ENCODE results near the gene NR2C2. TPM values are rescaled to one million over a fixed set of nuclear protein-coding genes. Genes with fewer than 3 reads are reported as not detected.
"Not testable (repeated sequence)": the region's sequence is repeated elsewhere in the genome, so short reads cannot be mapped to it uniquely, and the experiment has no call there.

NR2C2 gene
- total RNA-seq, 1 donor from 2014 or later = 55.0 TPM

DNA sequence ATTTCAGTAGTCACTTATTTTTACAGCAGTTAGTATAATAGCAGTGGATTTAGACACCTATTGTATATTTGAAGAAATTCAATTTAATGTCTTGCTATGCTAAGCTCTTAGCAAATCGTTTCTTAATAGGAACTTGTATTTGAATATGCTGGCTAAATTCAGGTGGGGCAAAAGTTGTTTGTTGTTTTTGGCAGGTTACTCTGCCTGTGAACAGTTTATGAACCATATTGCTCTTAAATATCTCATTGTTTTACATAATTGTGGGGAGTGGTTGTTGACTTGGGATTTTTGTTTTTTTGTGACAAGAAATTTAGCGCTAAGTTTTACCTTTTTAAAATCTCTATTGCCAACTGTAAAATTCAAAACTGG is 43.4 kb downstream of the NR2C2 start:
- H3K4me1 Mint-ChIP-seq = peaks cover 49% of the 10 kb centered on the region
- CTCF ChIA-PET = interaction anchor here (0.6 kb wide), 1 partner anchor 14 kb away, joined by 3 read pairs; no protein-coding TSS in a partner anchor
- POLR2A ChIA-PET = no interaction called here

GRCh38 chr3:14991151-14991742 is 43.9 kb downstream of the NR2C2 start:
- no peaks in the 10 kb centered on the region for H3K9me3 Mint-ChIP-seq
- ATAC-seq (ENCODE audit: low read depth) (no peak), DNase-seq (no peak)
- ChIA-PET POLR2A (no interaction called here), CTCF (interaction anchor here (0.6 kb wide), 1 partner anchor 14 kb away, joined by 3 read pairs; no protein-coding TSS in a partner anchor)
- no peak overlapping the region for H3K4me3 Mint-ChIP-seq
- peaks cover 3% of the 10 kb centered on the region for H3K36me3 Mint-ChIP-seq (ENCODE audit: low read depth)
- H3K27ac Mint-ChIP-seq = peak overlapping the region; percentile 41
- peaks cover 48% of the 10 kb centered on the region for H3K4me1 Mint-ChIP-seq
- no peaks in the 10 kb centered on the region for H3K27me3 Mint-ChIP-seq
- intact Hi-C loops (cut with micrococcal nuclease) = no loop called here
- no peak for TF ChIP-seq CTCF (IDR thresholded peaks at IDR 0.05)

More for the DNA sequence above, 43.4 kb downstream of the NR2C2 start:
- H3K9me3 Mint-ChIP-seq = no peaks in the 10 kb centered on the region
- peaks cover 3% of the 10 kb centered on the region for H3K36me3 Mint-ChIP-seq (ENCODE audit: low read depth)
- H3K27ac Mint-ChIP-seq = peak overlapping the region; percentile 5
- no peaks in the 10 kb centered on the region for H3K27me3 Mint-ChIP-seq
- ATAC-seq (ENCODE audit: low read depth) = no peak
- TF ChIP-seq CTCF (IDR thresholded peaks at IDR 0.05) = no peak
- no peak overlapping the region for H3K4me3 Mint-ChIP-seq
- intact Hi-C loops (cut with micrococcal nuclease) = no loop called here
- no peak for DNase-seq

GRCh38 chr3:14991818-14992612 is 44.6 kb downstream of the NR2C2 start:
- ATAC-seq (ENCODE audit: low read depth) = no peak
- H3K4me3 Mint-ChIP-seq = no peak overlapping the region
- peak overlapping the region; percentile 4 for H3K27ac Mint-ChIP-seq

DNA sequence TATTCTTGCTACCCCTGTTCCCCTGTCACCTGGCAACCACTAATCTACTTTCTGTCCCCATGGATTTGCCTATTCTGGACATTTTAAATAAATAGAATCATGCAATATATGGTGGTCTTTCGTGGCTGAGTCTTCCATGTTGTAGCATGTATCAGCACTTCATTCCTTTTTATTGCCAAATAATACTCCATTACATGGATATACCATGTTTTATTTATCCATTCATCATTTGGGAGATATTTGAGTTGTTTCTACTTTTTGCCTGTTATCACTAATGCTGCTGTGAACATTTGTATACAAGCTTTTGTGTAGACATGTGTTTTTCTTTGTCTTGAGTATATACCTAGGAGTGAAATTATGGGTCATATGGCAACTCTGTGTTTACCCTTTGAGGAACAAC is 50.6 kb downstream of the NR2C2 start:
- Mint-ChIP-seq H3K4me1 (peaks cover 24% of the 10 kb centered on the region), H3K4me3 (no peak overlapping the region), H3K9me3 (peaks cover 9% of the 10 kb centered on the region), H3K36me3 (ENCODE audit: low read depth) (peaks cover 25% of the 10 kb centered on the region), H3K27ac (no peak overlapping the region), H3K27me3 (no peaks in the 10 kb centered on the region)
- DNase-seq (no peak), ATAC-seq (ENCODE audit: low read depth) (no peak)
- intact Hi-C loops (cut with micrococcal nuclease) = no loop called here
- no peak for TF ChIP-seq CTCF (IDR thresholded peaks at IDR 0.05)
- CTCF ChIA-PET = no interaction called here
- POLR2A ChIA-PET = no interaction called here

More at GRCh38 chr3:14991818-14992612, 44.6 kb downstream of the NR2C2 start:
- H3K27me3 Mint-ChIP-seq = no peaks in the 10 kb centered on the region
- H3K9me3 Mint-ChIP-seq = no peaks in the 10 kb centered on the region
- ChIA-PET POLR2A (no interaction called here), CTCF (no interaction called here)
- no peak for TF ChIP-seq CTCF (IDR thresholded peaks at IDR 0.05)
- peaks cover 42% of the 10 kb centered on the region for H3K4me1 Mint-ChIP-seq
- intact Hi-C loops (cut with micrococcal nuclease) = no loop called here
- H3K36me3 Mint-ChIP-seq (ENCODE audit: low read depth) = no peaks in the 10 kb centered on the region
- no peak for DNase-seq

GRCh38 chr3:14999182-14999581 is 51.8 kb downstream of the NR2C2 start:
- ATAC-seq (ENCODE audit: low read depth); CTCF ChIA-PET; H3K4me3 Mint-ChIP-seq; DNase-seq; H3K9me3 Mint-ChIP-seq; POLR2A ChIA-PET; intact Hi-C loops (cut with micrococcal nuclease); H3K27ac Mint-ChIP-seq; H3K27me3 Mint-ChIP-seq: not testable (repeated sequence)
- Mint-ChIP-seq H3K36me3 (ENCODE audit: low read depth) (peaks cover 33% of the 10 kb centered on the region), H3K4me1 (peaks cover 30% of the 10 kb centered on the region)

Measured in activated B cell treated with CpG ODN at 0.5 μM for 24 hours (primary cell).